ENCODE data around the gene RECQL. TPM values are rescaled to one million over a fixed set of nuclear protein-coding genes. Genes with fewer than 3 reads are reported as not detected.

The RECQL gene
- total RNA-seq, 4 donors from 2014 or later = 21.4 to 33.0 (median 30.8) TPM

GRCh38 chr12:21485998-21486397 is 15.4 kb downstream of the RECQL start:
- Histone ChIP-seq H3K4me3 (no peak overlapping the region), H3K4me1 (no peaks in the 10 kb centered on the region), H3K27ac (no peak overlapping the region), H3K9me3 (no peaks in the 10 kb centered on the region), H3K27me3 (no peaks in the 10 kb centered on the region), H3K36me3 (peaks cover 0 to 76% (median 0%) of the 10 kb centered on the region in 3 donors)
- TF ChIP-seq EP300 (IDR thresholded peaks at IDR 0.05) = no peak
- no peak for TF ChIP-seq POLR2A (IDR thresholded peaks at IDR 0.05)
- TF ChIP-seq CTCF (IDR thresholded peaks at IDR 0.05) = no peak
- DNase-seq (ENCODE audit: low spot score in 2 of 2) = no peak

- Histone ChIP-seq H3K4me1 (no peaks in the 10 kb centered on the region), H3K36me3 (peaks cover 0 to 82% (median 0%) of the 10 kb centered on the region in 3 donors), H3K4me3 (no peak overlapping the region), H3K27me3 (no peaks in the 10 kb centered on the region), H3K27ac (no peak overlapping the region), H3K9me3 (no peaks in the 10 kb centered on the region)
- 62 to 66% methylated on average over 3 of the region's 3 CpGs for WGBS, 2 donors
- no peak for DNase-seq (ENCODE audit: low spot score in 2 of 2)
- TF ChIP-seq CTCF (IDR thresholded peaks at IDR 0.05) (no peak), EP300 (IDR thresholded peaks at IDR 0.05) (no peak), POLR2A (IDR thresholded peaks at IDR 0.05) (no peak)
These were observed 17.9 kb downstream of the RECQL start for GRCh38 chr12:21483531-21483930.

- DNase-seq (ENCODE audit: low spot score in 2 of 2) = no peak
- H3K27me3 ChIP-seq = no peaks in the 10 kb centered on the region
- no peak overlapping the region for H3K27ac ChIP-seq
- no peaks in the 10 kb centered on the region for H3K4me1 ChIP-seq
- no peaks in the 10 kb centered on the region for H3K9me3 ChIP-seq
- WGBS, 2 donors = 87 to 89% methylated on average over 10 of the region's 10 CpGs
- TF ChIP-seq POLR2A (IDR thresholded peaks at IDR 0.05) (no peak), CTCF (IDR thresholded peaks at IDR 0.05) (no peak), EP300 (IDR thresholded peaks at IDR 0.05) (no peak)
- no peak overlapping the region for H3K4me3 ChIP-seq
- H3K36me3 ChIP-seq = peaks cover 0 to 93% (median 0%) of the 10 kb centered on the region in 3 donors
These were observed 22.5 kb downstream of the RECQL start for GRCh38 chr12:21478756-21479455.

- H3K4me3 ChIP-seq = no peak overlapping the region
- H3K27ac ChIP-seq = no peak overlapping the region
- no peaks in the 10 kb centered on the region for H3K9me3 ChIP-seq
- TF ChIP-seq POLR2A (IDR thresholded peaks at IDR 0.05) = no peak
- no peak for TF ChIP-seq EP300 (IDR thresholded peaks at IDR 0.05)
- TF ChIP-seq CTCF (IDR thresholded peaks at IDR 0.05) = no peak
- DNase-seq (ENCODE audit: low spot score in 2 of 2) = no peak
- no peaks in the 10 kb centered on the region for H3K27me3 ChIP-seq
- 91 to 94% methylated on average over 3 of the region's 3 CpGs for WGBS, 2 donors
- no peaks in the 10 kb centered on the region for H3K4me1 ChIP-seq
- peaks cover 0 to 96% (median 0%) of the 10 kb centered on the region in 3 donors for H3K36me3 ChIP-seq
These were observed 24.5 kb downstream of the RECQL start for GRCh38 chr12:21476949-21477348.

- peaks cover 0 to 94% (median 0%) of the 10 kb centered on the region in 3 donors for H3K36me3 ChIP-seq
These were observed 25.9 kb downstream of the RECQL start for GRCh38 chr12:21475552-21475951.

More at GRCh38 chr12:21475552-21475951, 25.9 kb downstream of the RECQL start:
- no peaks in the 10 kb centered on the region for H3K27me3 ChIP-seq
- DNase-seq (ENCODE audit: low spot score in 2 of 2) = no peak
- no peak for TF ChIP-seq CTCF (IDR thresholded peaks at IDR 0.05)
- TF ChIP-seq POLR2A (IDR thresholded peaks at IDR 0.05) = no peak
- TF ChIP-seq EP300 (IDR thresholded peaks at IDR 0.05) = no peak
- H3K9me3 ChIP-seq = no peaks in the 10 kb centered on the region
- WGBS, 2 donors = 89% methylated on average over 1 of the region's 1 CpG
- H3K4me3 ChIP-seq = no peak overlapping the region
- no peak overlapping the region for H3K27ac ChIP-seq
- H3K4me1 ChIP-seq = no peaks in the 10 kb centered on the region

All from tibial nerve (tissue), 4 donors.